Lower leg skin (tissue), 3 donors: ENCODE data around the gene LRRC49.

Experiments
- CTCF ChIP-seq, 3 donors: fragments of 450-650 bp; IDR thresholded peaks; one replicate each; pipeline ENCODE4 v1.5.1; 2016; ENCODE audit warnings: antibody characterized with exemption in 3 of 3, mild to moderate bottlenecking in 3 of 3, moderate library complexity in 2 of 3
- POLR2A ChIP-seq, 2 donors: fragments of 450-650 bp; IDR thresholded peaks; one replicate each; pipeline ENCODE4 v1.6.1; 2016 to 2017; ENCODE audit warnings: antibody characterized with exemption in 2 of 2, mild to moderate bottlenecking in 1 of 2, moderate library complexity in 1 of 2

- no peak for TF ChIP-seq CTCF (IDR thresholded peaks at IDR 0.05)
- TF ChIP-seq POLR2A (IDR thresholded peaks at IDR 0.05): no peak
Observed at GRCh38 chr15:71066983-71067382, 174.4 kb downstream of the LRRC49 start.
